GM12878 (cell line): ENCODE data around the gene CACNA2D4. TPM values are rescaled to one million over a fixed set of nuclear protein-coding genes. Genes with fewer than 3 reads are reported as not detected.

Experiments used
- ATAC-seq: fragments of 200-7000 bp; cut with Tn5 transposase; 3 replicates; pipeline ENCODE4 v1.9.1; 2020; ENCODE audit warnings: mild to moderate bottlenecking, moderate library complexity
- BruUV-seq: library from RNA; stranded (reverse); fragments of 400-500 nt; replicated peaks from 2 replicates; lab custom pipeline; 2021; lab: Mats Ljungman, UMichigan
- CTCF ChIA-PET: fragments of 300-600 bp; sonication (Branson Sonifier 250); formaldehyde crosslinking; extraction: SDS; loops from one replicate; lab custom pipeline; 2021; ENCODE audit warnings: inconsistent platforms; lab: Yijun Ruan, JAX
- POLR2A ChIA-PET: fragments of 350-600 bp; formaldehyde crosslinking; extraction: SDS; loops from one replicate; lab custom pipeline; 2021; ENCODE audit warnings: inconsistent platforms; lab: Charles Lee
- RAD21 ChIA-PET: fragments of 300-600 bp; sonication (Branson Sonifier 250); formaldehyde crosslinking; loops from one replicate; lab custom pipeline; 2023; ENCODE audit warnings: antibody characterized with exemption; ENCODE audit not compliant: unreplicated experiment; lab: Charles Lee
- SMC1A ChIA-PET: fragments of 300-600 bp; sonication (Branson Sonifier 250); formaldehyde crosslinking; loops from one replicate; lab custom pipeline; 2023; ENCODE audit not compliant: unreplicated experiment, uncharacterized antibody; lab: Charles Lee
- DNase-seq: peaks from one replicate; pipeline ENCODE4 v3.0.0-alpha.2; 2011; ENCODE audit warnings: low read depth, low spot score
- FAIRE-seq: peaks from 3 replicates; lab custom pipeline; 2011; peaks lifted over from hg19 to GRCh38; lab: Jason Lieb, UNC
- H2AFZ ChIP-seq: 2 replicates; pipeline ENCODE4 v1.6.0; 2011; ENCODE audit warnings: low read depth, low read length, control low read depth; ENCODE audit not compliant: control insufficient read depth
- H3K27ac ChIP-seq: 2 replicates; pipeline ENCODE4 v1.5.1; 2011; ENCODE audit warnings: control low read depth; ENCODE audit not compliant: control insufficient read depth, insufficient read depth
- H3K27me3 ChIP-seq, 2 experiments: replicated peaks in 1 of 2; 2 replicates each; pipeline versions ENCODE4 v1.6.0 to v1.6.1; 2011; ENCODE audit warnings: low read length in 1 of 2; ENCODE audit not compliant: control insufficient read depth in 2 of 2, insufficient read depth in 2 of 2
- H3K36me3 ChIP-seq, 2 experiments: 2 replicates each; pipeline ENCODE4 v1.5.1; 2011; ENCODE audit warnings: low read length in 1 of 2; ENCODE audit not compliant: control insufficient read depth in 2 of 2, insufficient read depth in 2 of 2
- H3K4me1 ChIP-seq: 2 replicates; pipeline ENCODE4 v1.6.1; 2011; ENCODE audit warnings: mild to moderate bottlenecking, low read length, moderate library complexity, mixed read lengths; ENCODE audit not compliant: control insufficient read depth, insufficient read depth
- H3K4me2 ChIP-seq: 2 replicates; pipeline ENCODE4 v1.6.0; 2011; ENCODE audit warnings: control low read depth; ENCODE audit not compliant: control insufficient read depth, insufficient read depth
- H3K4me3 ChIP-seq: fragments of 200-600 bp; sonication (generic); 2 replicates; pipeline ENCODE4 v1.5.1; 2016
- H3K79me2 ChIP-seq: 2 replicates; pipeline ENCODE4 v1.6.0; 2011; ENCODE audit warnings: low read length; ENCODE audit not compliant: control insufficient read depth, insufficient read depth
- H3K9ac ChIP-seq: 2 replicates; pipeline ENCODE4 v1.8.0; 2011; ENCODE audit warnings: low read length, control low read depth, mixed read lengths; ENCODE audit not compliant: control insufficient read depth, insufficient read depth
- H3K9me3 ChIP-seq: replicated peaks from 3 replicates; pipeline ENCODE4 v1.5.1; 2011; ENCODE audit warnings: mild to moderate bottlenecking, low read length; ENCODE audit not compliant: control insufficient read depth, insufficient read depth
- H4K20me1 ChIP-seq: 2 replicates; pipeline ENCODE4 v1.6.0; 2011; ENCODE audit not compliant: control insufficient read depth, insufficient read depth
- CHD2 ChIP-seq: IDR thresholded peaks from 2 replicates; pipeline ENCODE4 v1.6.1; 2011; ENCODE audit warnings: low read depth, low read length, improper control_type of control experiment, borderline replicate concordance
- EGR1 ChIP-seq, 2 experiments: IDR thresholded peaks; 1 replicate in 1 of 2; 2 replicates in 1 of 2; pipeline ENCODE4 v1.6.1; 2011 to 2012; ENCODE audit warnings: low read depth in 2 of 2, low read length in 2 of 2, borderline replicate concordance in 1 of 2, mild to moderate bottlenecking in 1 of 2, moderate library complexity in 1 of 2
- EP300 ChIP-seq, 2 experiments: fragments of 150-350 bp in 1 of 2; IDR thresholded peaks; 2 replicates each; pipeline ENCODE4 v1.6.1; 2011 to 2012; ENCODE audit warnings: low read depth in 2 of 2, low read length in 2 of 2, borderline replicate concordance in 1 of 2, improper control_type of control experiment in 1 of 2, inconsistent platforms in 1 of 2; ENCODE audit not compliant: control insufficient read depth in 1 of 2
- ESRRA ChIP-seq: IDR thresholded peaks from 2 replicates; pipeline ENCODE4 v1.6.1; 2012; ENCODE audit warnings: mild to moderate bottlenecking, low read length, improper control_type of control experiment
- MYC ChIP-seq: IDR thresholded peaks from 2 replicates; pipeline ENCODE4 v1.6.1; 2011; ENCODE audit warnings: mild to moderate bottlenecking, low read length, moderate library complexity, inconsistent platforms; ENCODE audit not compliant: insufficient read depth, insufficient replicate concordance, insufficient read length, severe bottlenecking
- RAD21 ChIP-seq: IDR thresholded peaks from 2 replicates; pipeline ENCODE4 v1.6.1; 2011; ENCODE audit warnings: mild to moderate bottlenecking, low read depth, low read length, moderate library complexity; ENCODE audit not compliant: insufficient read depth
- RAD51 ChIP-seq: fragments of 450-650 bp; IDR thresholded peaks from 2 replicates; pipeline ENCODE4 v1.6.1; 2016; ENCODE audit warnings: moderate library complexity, mild to moderate bottlenecking, inconsistent platforms
- SIN3A ChIP-seq: IDR thresholded peaks from 2 replicates; pipeline ENCODE4 v1.6.1; 2012; ENCODE audit warnings: low read depth, low read length, improper control_type of control experiment
- TBL1XR1 ChIP-seq: IDR thresholded peaks from 2 replicates; pipeline ENCODE4 v1.6.1; 2012; ENCODE audit warnings: low read depth, low read length, improper control_type of control experiment
- WGBS: methylation state at CpG from one replicate; pipeline ENCODE4 v1.1.6; 2016; ENCODE audit warnings: low lambda C conversion rate; ENCODE audit not compliant: insufficient replicate concordance, insufficient coverage; ENCODE audit errors: missing lambda C conversion rate; 5-methylcytosine and 5-hydroxymethylcytosine counted together
- in situ Hi-C: fragments of 300-500 bp; cut with MboI; formaldehyde crosslinking; loops from 9 replicates; pipeline ENCODE4 v1.14.3; 2018; ENCODE audit warnings: mixed read lengths
- intact Hi-C: fragments of 100-400 bp; cut with micrococcal nuclease; formaldehyde crosslinking; loops from one replicate; pipeline ENCODE4 v1.14.2; 2022; ENCODE audit not compliant: unreplicated experiment
- polyA plus RNA-seq, 11 experiments: library from polyadenylated mRNA; depleted of rRNA in 4 of 11; unstranded in 6 of 11; stranded (reverse) in 5 of 11; fragments of >200 nt; fragmentation: Nextera tagmentation in 4 of 11; fragmentation: Illumina TruSeq in 1 of 11; extraction: Ambion mirVana in 4 of 11; extraction: Trizol in 1 of 11; gene quantifications; 1 replicate in 1 of 11; 2 replicates in 10 of 11; pipeline versions ENCODE4 v1.2.1 to v1.2.3, GENCODE V29; 2011 to 2016; ENCODE audit warnings: inconsistent platforms in 2 of 11, missing spikeins in 2 of 11, low read depth in 1 of 11
- total RNA-seq, 4 experiments: library from RNA; depleted of rRNA in 3 of 4; stranded (reverse); fragments of >200 nt in 3 of 4; fragmentation: Illumina TruSeq in 1 of 4; extraction: Trizol in 1 of 4; gene quantifications; 2 replicates each; pipeline versions ENCODE4 v1.2.1 to v1.2.3, GENCODE V29; 2013 to 2021
- TF ChIP-seq, protein P1 (sequence below): fragments of 150-350 bp; IDR thresholded peaks from 2 replicates; pipeline ENCODE4 v1.6.1; 2016; ENCODE audit warnings: low read depth, low read length
- TF ChIP-seq, protein P2 (sequence below): IDR thresholded peaks from 2 replicates; pipeline ENCODE4 v1.6.1; 2011; ENCODE audit warnings: mild to moderate bottlenecking, low read depth, low read length, moderate library complexity; ENCODE audit not compliant: insufficient replicate concordance

The CACNA2D4 gene
- total and polyA plus RNA-seq, 10 of the 15 experiments (the other 5 are each of a cell fraction or from before 2014, with no cell fraction given) = 0.03 to 1.0 (median 0.65) TPM

DNA sequence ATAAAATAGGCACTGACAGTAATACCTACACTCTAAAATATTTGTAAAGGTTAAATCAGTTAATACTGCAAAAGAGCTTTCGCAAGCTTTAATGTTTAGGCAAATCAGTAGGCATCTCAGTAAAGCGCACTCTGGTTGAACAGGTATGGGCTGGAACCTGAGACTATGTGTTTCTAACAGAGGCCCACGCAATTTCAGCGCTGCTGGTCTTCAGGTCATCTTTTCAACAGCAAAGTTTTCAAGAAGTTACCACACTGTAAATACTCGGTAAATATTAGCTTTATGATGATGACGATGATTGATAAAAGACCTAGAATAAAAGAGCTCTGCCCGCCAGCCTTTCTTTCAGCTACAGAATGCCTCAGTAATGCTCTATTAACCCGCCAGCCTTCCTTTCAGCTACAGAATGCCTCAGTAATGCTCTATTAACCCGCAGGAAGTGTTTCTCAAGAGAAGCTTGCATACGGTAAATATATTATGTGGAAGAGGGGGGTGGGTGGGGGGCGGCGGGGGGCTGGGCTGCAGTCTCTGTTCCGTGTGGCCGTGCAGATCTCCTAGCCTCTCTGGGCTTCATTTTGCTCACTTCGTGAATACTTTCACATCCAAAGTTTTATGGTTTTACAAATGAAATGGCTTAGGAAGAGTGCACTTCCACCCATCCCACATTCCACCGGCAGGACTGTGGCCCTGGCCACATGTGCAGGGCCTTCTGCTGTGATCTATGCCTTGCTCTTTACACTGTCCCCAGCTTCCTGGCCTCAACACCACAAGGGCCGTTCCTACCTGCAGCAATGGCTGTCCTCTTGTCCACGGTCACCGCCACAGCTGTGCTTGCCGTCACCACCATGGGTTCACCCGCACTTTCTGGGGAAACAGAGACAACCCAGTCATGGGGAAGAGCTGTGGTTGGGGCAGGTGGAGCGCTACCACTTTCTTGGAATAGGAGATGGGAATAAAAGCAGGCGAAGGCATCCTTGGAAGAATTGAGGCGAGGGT is 78.2 kb downstream of the CACNA2D4 start:
- POLR2A ChIA-PET = no interaction called here

DNA sequence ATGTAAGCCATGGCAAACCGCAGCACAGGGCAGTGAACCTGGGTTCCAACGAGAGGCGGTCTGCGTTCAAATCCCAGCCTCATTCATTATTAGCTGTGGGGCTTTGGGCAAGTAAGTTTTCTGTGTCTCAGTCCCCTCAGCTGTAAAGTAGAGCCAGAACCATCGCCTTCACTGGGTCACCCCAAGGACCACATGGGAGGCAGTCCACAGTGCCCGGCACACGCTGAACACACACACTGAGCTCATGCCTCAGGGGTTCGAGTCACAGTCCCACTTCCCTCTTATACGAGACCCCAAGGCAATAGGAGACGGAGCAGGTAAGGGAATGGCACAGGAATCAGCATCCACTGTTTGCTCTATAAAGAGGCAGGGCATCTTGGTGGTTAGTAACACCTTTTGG is 79.0 kb downstream of the CACNA2D4 start:
- no TSS peak for BruUV-seq
- in situ Hi-C loops = no loop called here
- no peaks in the 10 kb centered on the region for H3K79me2 ChIP-seq
- RAD21 ChIA-PET = no interaction called here
- no peaks in the 10 kb centered on the region for H3K36me3 ChIP-seq
- no peak overlapping the region for H3K4me3 ChIP-seq
- H3K4me1 ChIP-seq = no peaks in the 10 kb centered on the region
- H3K9ac ChIP-seq = no peak overlapping the region
- CTCF ChIA-PET = interaction anchor here (0.7 to 1.7 kb wide), 2 partner anchors 100 to 205 kb away, joined by 3 to 7 read pairs; no protein-coding TSS in a partner anchor
- H3K27ac ChIP-seq = no peak overlapping the region
- FAIRE-seq (no peak), DNase-seq (no peak), ATAC-seq (no peak)
- WGBS = 50% methylated on average over 10 of the region's 10 CpGs
- SMC1A ChIA-PET = interaction anchor here (1.1 to 1.5 kb wide), 2 partner anchors 17 to 101 kb away, joined by 3 to 6 read pairs; no protein-coding TSS in a partner anchor
- no peaks in the 10 kb centered on the region for H4K20me1 ChIP-seq
- POLR2A ChIA-PET = no interaction called here
- no peak overlapping the region for H2AFZ ChIP-seq
- no peak overlapping the region for H3K4me2 ChIP-seq
- H3K9me3 ChIP-seq = no peaks in the 10 kb centered on the region
- intact Hi-C loops = no loop called here
- H3K27me3 ChIP-seq = peaks cover 3 to 5% of the 10 kb centered on the region in 2 experiments
- TF ChIP-seq RAD51 (no peak), SIN3A (no peak), RAD21 (no peak), EP300 (IDR thresholded peaks at IDR 0.05; ENCODE audit: borderline replicate concordance in 1 of 2, control insufficient read depth in 1 of 2, low read depth in 2 of 2, low read length in 2 of 2) (no peak), ESRRA (no peak), CHD2 (no peak), TBL1XR1 (no peak)
- TF ChIP-seq, protein P1, sequence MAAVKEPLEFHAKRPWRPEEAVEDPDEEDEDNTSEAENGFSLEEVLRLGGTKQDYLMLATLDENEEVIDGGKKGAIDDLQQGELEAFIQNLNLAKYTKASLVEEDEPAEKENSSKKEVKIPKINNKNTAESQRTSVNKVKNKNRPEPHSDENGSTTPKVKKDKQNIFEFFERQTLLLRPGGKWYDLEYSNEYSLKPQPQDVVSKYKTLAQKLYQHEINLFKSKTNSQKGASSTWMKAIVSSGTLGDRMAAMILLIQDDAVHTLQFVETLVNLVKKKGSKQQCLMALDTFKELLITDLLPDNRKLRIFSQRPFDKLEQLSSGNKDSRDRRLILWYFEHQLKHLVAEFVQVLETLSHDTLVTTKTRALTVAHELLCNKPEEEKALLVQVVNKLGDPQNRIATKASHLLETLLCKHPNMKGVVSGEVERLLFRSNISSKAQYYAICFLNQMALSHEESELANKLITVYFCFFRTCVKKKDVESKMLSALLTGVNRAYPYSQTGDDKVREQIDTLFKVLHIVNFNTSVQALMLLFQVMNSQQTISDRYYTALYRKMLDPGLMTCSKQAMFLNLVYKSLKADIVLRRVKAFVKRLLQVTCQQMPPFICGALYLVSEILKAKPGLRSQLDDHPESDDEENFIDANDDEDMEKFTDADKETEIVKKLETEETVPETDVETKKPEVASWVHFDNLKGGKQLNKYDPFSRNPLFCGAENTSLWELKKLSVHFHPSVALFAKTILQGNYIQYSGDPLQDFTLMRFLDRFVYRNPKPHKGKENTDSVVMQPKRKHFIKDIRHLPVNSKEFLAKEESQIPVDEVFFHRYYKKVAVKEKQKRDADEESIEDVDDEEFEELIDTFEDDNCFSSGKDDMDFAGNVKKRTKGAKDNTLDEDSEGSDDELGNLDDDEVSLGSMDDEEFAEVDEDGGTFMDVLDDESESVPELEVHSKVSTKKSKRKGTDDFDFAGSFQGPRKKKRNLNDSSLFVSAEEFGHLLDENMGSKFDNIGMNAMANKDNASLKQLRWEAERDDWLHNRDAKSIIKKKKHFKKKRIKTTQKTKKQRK = no peak
- TF ChIP-seq, protein P2, sequence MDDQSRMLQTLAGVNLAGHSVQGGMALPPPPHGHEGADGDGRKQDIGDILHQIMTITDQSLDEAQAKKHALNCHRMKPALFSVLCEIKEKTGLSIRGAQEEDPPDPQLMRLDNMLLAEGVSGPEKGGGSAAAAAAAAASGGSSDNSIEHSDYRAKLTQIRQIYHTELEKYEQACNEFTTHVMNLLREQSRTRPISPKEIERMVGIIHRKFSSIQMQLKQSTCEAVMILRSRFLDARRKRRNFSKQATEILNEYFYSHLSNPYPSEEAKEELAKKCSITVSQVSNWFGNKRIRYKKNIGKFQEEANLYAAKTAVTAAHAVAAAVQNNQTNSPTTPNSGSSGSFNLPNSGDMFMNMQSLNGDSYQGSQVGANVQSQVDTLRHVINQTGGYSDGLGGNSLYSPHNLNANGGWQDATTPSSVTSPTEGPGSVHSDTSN = no peak

More for the DNA sequence above, 78.2 kb downstream of the CACNA2D4 start:
- ChIA-PET SMC1A (interaction anchor here (1.1 to 1.5 kb wide), 2 partner anchors 18 to 100 kb away, joined by 3 to 6 read pairs; no protein-coding TSS in a partner anchor), CTCF (interaction anchor here (1.7 kb wide), 1 partner anchor 100 kb away, joined by 7 read pairs; no protein-coding TSS in a partner anchor)
- Histone ChIP-seq H3K4me3 (no peak overlapping the region), H3K79me2 (no peaks in the 10 kb centered on the region), H3K27ac (no peak overlapping the region), H4K20me1 (no peaks in the 10 kb centered on the region), H3K4me2 (no peak overlapping the region), H3K4me1 (no peaks in the 10 kb centered on the region), H3K9ac (no peak overlapping the region)
- DNase-seq (no peak), FAIRE-seq (no peak)
- BruUV-seq = no TSS peak
- 36% methylated on average over 24 of the region's 24 CpGs for WGBS
- in situ Hi-C loops (no loop called here), intact Hi-C loops (no loop called here)
- no peak for TF ChIP-seq MYC
- no peak for TF ChIP-seq EGR1 (IDR thresholded peaks at IDR 0.05; ENCODE audit: borderline replicate concordance in 1 of 2, low read depth in 2 of 2, low read length in 2 of 2)
- TF ChIP-seq, all 136 proteins: peak for 0
- ATAC-seq = no peak
- no peak overlapping the region for H2AFZ ChIP-seq
- RAD21 ChIA-PET = no interaction called here
- no peaks in the 10 kb centered on the region for H3K9me3 ChIP-seq
- peaks cover 3 to 5% of the 10 kb centered on the region in 2 experiments for H3K27me3 ChIP-seq
- no peaks in the 10 kb centered on the region for H3K36me3 ChIP-seq
